SK-N-SH treated with all-trans-retinoic acid at 6 μM for 48 hours (cell line): Measurements from ENCODE around the gene CFAP299.

Source experiments
- ATAC-seq: fragments of 200-7000 bp; cut with Tn5 transposase; 3 replicates; pipeline ENCODE4 v1.9.1; 2020; ENCODE audit warnings: mild to moderate bottlenecking, moderate library complexity
- CSDC2 ChIP-seq: fragments of 250-450 bp; sonication (Bioruptor Pico); IDR thresholded peaks from 2 replicates; pipeline ENCODE4 v1.5.0; 2020; ENCODE audit warnings: mild to moderate bottlenecking, moderate library complexity
- ESRRG ChIP-seq: fragments of 250-450 bp; sonication (Bioruptor Pico); IDR thresholded peaks from 2 replicates; pipeline ENCODE4 v1.6.1; 2021; ENCODE audit warnings: mild to moderate bottlenecking
- GLIS3 ChIP-seq: fragments of 250-450 bp; sonication (Bioruptor Pico); IDR thresholded peaks from 2 replicates; pipeline ENCODE4 v1.5.0; 2020; ENCODE audit warnings: mild to moderate bottlenecking, moderate library complexity
- ISL1 ChIP-seq: fragments of 250-450 bp; sonication (Bioruptor Pico); IDR thresholded peaks from 2 replicates; pipeline ENCODE4 v2.1.2; 2022; ENCODE audit warnings: mild to moderate bottlenecking, moderate library complexity
- OSR1 ChIP-seq: fragments of 250-450 bp; sonication (Bioruptor Pico); IDR thresholded peaks from 2 replicates; pipeline ENCODE4 v1.8.0; 2022; ENCODE audit warnings: moderate library complexity, mild to moderate bottlenecking, inconsistent platforms
- PPARA ChIP-seq: fragments of 250-450 bp; sonication (Bioruptor Pico); IDR thresholded peaks from 2 replicates; pipeline ENCODE4 v1.5.0; 2020; ENCODE audit warnings: mild to moderate bottlenecking, borderline replicate concordance
- SNAI2 ChIP-seq: fragments of 250-450 bp; sonication (Bioruptor Pico); IDR thresholded peaks from 2 replicates; pipeline ENCODE4 v1.5.0; 2020; ENCODE audit warnings: mild to moderate bottlenecking, moderate library complexity
- TOX ChIP-seq: fragments of 250-450 bp; sonication (Bioruptor Pico); IDR thresholded peaks from 2 replicates; pipeline ENCODE4 v1.8.0; 2021; ENCODE audit warnings: mild to moderate bottlenecking, moderate library complexity, borderline replicate concordance
- ZC3H10 ChIP-seq: fragments of 250-450 bp; sonication (Bioruptor Pico); IDR thresholded peaks from 2 replicates; pipeline ENCODE4 v1.5.1; 2021; ENCODE audit warnings: mild to moderate bottlenecking, moderate library complexity
- ZFP3 ChIP-seq: fragments of 250-450 bp; sonication (Bioruptor Pico); IDR thresholded peaks from 2 replicates; pipeline ENCODE4 v1.5.0; 2020; ENCODE audit warnings: mild to moderate bottlenecking, moderate library complexity
- ZFP30 ChIP-seq: fragments of 450-650 bp; formaldehyde crosslinking; IDR thresholded peaks from 2 replicates; pipeline ENCODE4 v1.5.0; 2022; ENCODE audit warnings: mild to moderate bottlenecking, moderate library complexity
- ZNF565 ChIP-seq: fragments of 450-650 bp; formaldehyde crosslinking; conservative IDR thresholded peaks from 2 replicates; pipeline ENCODE4 v1.5.0; 2020; ENCODE audit warnings: low read depth, mild to moderate bottlenecking, moderate library complexity
- ZNF8 ChIP-seq: fragments of 450-650 bp; formaldehyde crosslinking; IDR thresholded peaks from 2 replicates; pipeline ENCODE4 v1.5.0; 2020; ENCODE audit warnings: mild to moderate bottlenecking, moderate library complexity
- TF ChIP-seq, protein P1 (sequence below): fragments of 250-450 bp; sonication (Bioruptor Pico); IDR thresholded peaks from 2 replicates; pipeline ENCODE4 v1.8.0; 2021; ENCODE audit warnings: low read depth, mild to moderate bottlenecking, moderate library complexity, borderline replicate concordance
- TF ChIP-seq, protein P2 (sequence below): fragments of 250-450 bp; sonication (Bioruptor Pico); IDR thresholded peaks from 2 replicates; pipeline ENCODE4 v1.5.1; 2021; ENCODE audit warnings: mild to moderate bottlenecking, moderate library complexity
- TF ChIP-seq, protein P3 (sequence below): fragments of 250-450 bp; sonication (Bioruptor Pico); IDR thresholded peaks from 2 replicates; pipeline ENCODE4 v1.8.0; 2020; ENCODE audit warnings: mild to moderate bottlenecking, moderate library complexity, borderline replicate concordance
- TF ChIP-seq, protein P4 (sequence below): fragments of 250-450 bp; sonication (Bioruptor Pico); IDR thresholded peaks from 2 replicates; pipeline ENCODE4 v1.5.1; 2020; ENCODE audit warnings: low read depth, mild to moderate bottlenecking, moderate library complexity

CFAP299 gene

DNA sequence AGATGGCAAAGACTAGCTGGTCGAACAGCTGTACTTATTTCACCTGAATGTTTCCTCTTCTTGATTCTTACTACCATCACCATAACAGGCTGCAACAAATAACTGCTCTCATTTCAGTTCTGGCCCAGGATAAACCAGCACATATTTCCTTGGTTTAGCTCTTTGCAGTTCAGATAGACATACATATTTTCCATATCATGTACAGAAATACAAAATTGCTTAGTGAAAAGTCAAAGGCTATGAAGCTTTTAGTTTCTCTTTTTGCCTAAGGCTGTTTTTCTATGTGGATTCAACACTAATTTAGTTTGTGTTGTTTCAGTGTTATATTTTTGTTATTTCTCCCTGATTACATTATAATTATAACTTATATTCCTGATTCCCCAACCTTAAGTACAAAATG lies 591.4 kb downstream of the CFAP299 start (continued):
- TF ChIP-seq TOX (CRISPR knock-in tag) (no peak), ZC3H10 (CRISPR knock-in tag) (no peak), CSDC2 (CRISPR knock-in tag) (no peak), ZFP30 (CRISPR knock-in tag) (no peak), ISL1 (CRISPR knock-in tag) (no peak)
- TF ChIP-seq, protein P1, sequence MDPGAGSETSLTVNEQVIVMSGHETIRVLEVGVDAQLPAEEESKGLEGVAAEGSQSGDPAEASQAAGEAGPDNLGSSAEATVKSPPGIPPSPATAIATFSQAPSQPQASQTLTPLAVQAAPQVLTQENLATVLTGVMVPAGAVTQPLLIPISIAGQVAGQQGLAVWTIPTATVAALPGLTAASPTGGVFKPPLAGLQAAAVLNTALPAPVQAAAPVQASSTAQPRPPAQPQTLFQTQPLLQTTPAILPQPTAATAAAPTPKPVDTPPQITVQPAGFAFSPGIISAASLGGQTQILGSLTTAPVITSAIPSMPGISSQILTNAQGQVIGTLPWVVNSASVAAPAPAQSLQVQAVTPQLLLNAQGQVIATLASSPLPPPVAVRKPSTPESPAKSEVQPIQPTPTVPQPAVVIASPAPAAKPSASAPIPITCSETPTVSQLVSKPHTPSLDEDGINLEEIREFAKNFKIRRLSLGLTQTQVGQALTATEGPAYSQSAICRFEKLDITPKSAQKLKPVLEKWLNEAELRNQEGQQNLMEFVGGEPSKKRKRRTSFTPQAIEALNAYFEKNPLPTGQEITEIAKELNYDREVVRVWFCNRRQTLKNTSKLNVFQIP (CRISPR knock-in tag) = no peak
- TF ChIP-seq, all 23 proteins: peak for 0

DNA sequence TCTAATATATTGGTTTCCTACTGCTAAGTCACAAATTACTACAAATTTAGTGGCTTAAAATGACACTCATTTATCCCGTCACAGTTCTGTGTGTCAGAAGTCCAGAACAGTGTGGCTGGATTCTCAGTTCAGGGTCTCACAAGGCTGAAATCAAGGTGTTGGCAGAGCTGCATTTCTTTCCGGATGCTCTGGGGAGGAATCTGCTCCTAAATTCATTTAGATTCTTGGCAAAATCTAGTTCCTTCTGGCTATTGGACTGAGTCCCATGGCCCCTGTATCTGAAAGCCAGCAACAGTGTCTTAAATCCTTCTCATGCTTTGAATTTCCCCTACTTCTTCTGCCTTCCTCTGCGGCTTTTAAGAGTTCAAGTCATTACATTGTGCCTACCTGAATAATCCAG lies 591.9 kb downstream of the CFAP299 start:
- no peak for ATAC-seq
- TF ChIP-seq ESRRG = no peak
- TF ChIP-seq PPARA = no peak
- TF ChIP-seq, protein P2, sequence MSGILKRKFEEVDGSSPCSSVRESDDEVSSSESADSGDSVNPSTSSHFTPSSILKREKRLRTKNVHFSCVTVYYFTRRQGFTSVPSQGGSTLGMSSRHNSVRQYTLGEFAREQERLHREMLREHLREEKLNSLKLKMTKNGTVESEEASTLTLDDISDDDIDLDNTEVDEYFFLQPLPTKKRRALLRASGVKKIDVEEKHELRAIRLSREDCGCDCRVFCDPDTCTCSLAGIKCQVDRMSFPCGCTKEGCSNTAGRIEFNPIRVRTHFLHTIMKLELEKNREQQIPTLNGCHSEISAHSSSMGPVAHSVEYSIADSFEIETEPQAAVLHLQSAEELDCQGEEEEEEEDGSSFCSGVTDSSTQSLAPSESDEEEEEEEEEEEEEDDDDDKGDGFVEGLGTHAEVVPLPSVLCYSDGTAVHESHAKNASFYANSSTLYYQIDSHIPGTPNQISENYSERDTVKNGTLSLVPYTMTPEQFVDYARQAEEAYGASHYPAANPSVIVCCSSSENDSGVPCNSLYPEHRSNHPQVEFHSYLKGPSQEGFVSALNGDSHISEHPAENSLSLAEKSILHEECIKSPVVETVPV (CRISPR knock-in tag) = no peak
- no peak for TF ChIP-seq OSR1 (CRISPR knock-in tag)
- TF ChIP-seq ZC3H10 (CRISPR knock-in tag) = no peak
- TF ChIP-seq ZNF8 = no peak

DNA sequence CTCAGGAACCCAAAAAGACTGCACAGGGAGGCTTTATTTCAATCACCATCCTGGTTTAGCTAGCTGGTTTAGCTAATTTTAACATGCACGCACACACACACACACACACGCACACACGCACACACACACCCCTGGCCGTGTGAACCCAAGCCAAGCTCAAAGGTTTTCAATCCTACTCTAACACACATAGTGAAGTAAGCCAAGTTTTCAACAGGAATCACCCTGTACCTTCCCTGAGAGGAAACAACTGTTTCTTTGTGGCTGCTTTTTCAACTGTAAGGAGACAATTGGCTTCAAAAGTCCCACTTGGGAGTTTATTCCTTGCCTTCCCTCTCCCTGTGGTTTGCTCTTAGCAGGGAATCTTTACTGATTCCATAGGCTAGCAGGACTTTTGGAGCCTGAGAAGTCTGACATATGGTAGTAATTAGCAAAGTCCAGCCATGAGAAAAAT lies 596.1 kb downstream of the CFAP299 start:
- peak; percentile 61 for ATAC-seq
- TF ChIP-seq GLIS3 (CRISPR knock-in tag) = no peak
- no peak for TF ChIP-seq ISL1 (CRISPR knock-in tag)
- TF ChIP-seq ESRRG = no peak
- TF ChIP-seq SNAI2 (CRISPR knock-in tag) = no peak
- TF ChIP-seq, protein P3, sequence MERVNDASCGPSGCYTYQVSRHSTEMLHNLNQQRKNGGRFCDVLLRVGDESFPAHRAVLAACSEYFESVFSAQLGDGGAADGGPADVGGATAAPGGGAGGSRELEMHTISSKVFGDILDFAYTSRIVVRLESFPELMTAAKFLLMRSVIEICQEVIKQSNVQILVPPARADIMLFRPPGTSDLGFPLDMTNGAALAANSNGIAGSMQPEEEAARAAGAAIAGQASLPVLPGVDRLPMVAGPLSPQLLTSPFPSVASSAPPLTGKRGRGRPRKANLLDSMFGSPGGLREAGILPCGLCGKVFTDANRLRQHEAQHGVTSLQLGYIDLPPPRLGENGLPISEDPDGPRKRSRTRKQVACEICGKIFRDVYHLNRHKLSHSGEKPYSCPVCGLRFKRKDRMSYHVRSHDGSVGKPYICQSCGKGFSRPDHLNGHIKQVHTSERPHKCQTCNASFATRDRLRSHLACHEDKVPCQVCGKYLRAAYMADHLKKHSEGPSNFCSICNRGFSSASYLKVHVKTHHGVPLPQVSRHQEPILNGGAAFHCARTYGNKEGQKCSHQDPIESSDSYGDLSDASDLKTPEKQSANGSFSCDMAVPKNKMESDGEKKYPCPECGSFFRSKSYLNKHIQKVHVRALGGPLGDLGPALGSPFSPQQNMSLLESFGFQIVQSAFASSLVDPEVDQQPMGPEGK (CRISPR knock-in tag) = no peak
- TF ChIP-seq PPARA = no peak
- no peak for TF ChIP-seq ZNF565 (CRISPR knock-in tag)
- no peak for TF ChIP-seq OSR1 (CRISPR knock-in tag)
- TF ChIP-seq ZFP3 = no peak
- TF ChIP-seq, protein P2 (CRISPR knock-in tag) = no peak

DNA sequence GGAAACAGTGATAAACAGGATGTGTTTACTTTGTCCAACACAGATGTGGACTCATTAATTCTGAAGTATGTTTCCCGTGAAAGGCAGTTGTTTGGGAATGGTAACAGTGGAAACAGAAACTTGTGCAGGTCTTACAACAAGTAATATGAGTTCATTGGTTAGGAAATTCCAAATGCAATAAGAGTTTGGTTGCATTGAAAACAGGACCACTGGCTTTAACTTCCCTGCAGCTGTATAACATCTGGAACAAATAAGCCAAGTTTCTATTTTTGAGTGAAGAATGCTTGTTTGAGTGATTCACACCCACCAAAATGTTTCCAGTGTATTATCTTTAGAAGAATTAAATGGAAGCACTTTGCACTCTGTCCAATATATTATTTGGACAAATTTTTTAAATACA lies 612.6 kb downstream of the CFAP299 start:
- no peak; the same call in 2 of the 3 replicates for ATAC-seq
- TF ChIP-seq ZNF565 (CRISPR knock-in tag) (no peak), ESRRG (no peak), SNAI2 (CRISPR knock-in tag) (no peak)

DNA sequence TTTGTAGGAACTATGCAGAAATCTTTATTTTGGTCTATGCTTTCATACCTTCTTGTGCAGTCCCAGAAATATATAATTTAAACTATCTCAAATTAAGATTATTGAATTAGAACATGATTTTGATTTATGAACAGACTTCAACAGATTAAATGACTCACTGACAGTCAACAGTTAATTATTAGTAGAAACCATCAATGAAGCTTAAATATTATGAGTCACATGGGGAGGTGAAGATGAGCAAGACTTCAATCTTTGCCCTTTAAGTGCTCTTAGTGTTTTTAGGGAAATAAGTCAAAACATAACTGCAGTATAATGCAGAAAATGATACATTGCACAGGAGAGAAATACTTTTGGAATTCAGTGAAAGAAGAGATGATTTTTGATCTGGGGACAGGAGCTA lies 613.5 kb downstream of the CFAP299 start:
- TF ChIP-seq, protein P4, sequence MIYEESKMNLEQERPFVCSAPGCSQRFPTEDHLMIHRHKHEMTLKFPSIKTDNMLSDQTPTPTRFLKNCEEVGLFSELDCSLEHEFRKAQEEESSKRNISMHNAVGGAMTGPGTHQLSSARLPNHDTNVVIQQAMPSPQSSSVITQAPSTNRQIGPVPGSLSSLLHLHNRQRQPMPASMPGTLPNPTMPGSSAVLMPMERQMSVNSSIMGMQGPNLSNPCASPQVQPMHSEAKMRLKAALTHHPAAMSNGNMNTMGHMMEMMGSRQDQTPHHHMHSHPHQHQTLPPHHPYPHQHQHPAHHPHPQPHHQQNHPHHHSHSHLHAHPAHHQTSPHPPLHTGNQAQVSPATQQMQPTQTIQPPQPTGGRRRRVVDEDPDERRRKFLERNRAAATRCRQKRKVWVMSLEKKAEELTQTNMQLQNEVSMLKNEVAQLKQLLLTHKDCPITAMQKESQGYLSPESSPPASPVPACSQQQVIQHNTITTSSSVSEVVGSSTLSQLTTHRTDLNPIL = no peak
- TF ChIP-seq TOX (CRISPR knock-in tag) (peak; percentile 90), ZC3H10 (CRISPR knock-in tag) (peak; percentile 89; the same call in 1 of the 2 replicates)
- TF ChIP-seq, protein P2 (CRISPR knock-in tag) = no peak
- TF ChIP-seq, all 23 proteins: peak for 2
- ATAC-seq = peak; percentile 48; the same call in 2 of the 3 replicates
